ENCODE data around the gene ERFL.

DNA sequence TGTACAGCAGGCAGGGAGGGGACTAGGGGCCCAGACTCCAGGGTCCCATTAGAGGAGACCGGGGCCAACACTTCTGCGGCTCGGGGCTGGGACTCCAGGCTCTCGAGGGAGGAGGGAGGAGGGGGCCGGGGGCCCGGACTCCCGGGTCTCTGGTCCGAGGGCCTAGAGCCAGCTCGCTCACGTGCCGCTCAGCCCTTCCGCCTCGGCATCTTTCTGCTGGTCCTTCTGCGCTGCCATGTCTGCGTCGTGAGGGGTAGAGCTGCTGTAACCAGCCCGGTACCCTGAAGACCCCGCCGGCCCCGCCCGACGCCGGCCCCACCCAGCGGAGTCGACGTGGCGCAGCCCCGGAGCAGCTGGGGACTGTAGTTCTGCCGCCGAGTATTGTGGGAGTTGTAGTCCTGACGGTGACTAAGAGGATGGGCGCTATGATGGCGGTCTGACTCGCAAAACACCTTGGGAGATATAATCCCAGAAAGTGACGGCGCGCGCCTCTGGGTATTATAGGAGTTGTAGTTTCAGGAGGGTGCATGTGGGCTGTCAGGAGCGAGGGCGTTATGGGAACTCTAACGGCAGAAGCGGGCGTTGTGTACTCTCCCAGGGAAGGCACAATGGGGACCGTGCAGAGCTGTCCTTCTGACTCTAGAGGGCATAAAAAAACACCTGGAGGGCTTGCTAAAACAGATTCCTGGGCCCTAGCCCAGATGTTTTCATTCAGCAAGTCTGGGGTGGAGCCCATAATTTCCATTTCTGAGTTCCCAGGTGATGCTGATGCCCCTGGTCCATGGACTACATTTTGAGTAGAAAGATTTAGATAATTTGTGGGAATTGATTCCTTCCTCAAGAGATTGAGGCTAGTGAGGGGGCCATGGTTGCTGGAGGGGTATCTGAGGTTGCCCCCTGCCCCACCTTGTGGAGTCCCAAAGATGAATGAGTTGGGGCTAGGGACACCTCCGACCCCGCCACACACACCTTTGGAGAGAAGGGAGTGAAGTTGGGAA, 31.1 kb upstream of the ERFL start, which contains the start of gene RABAC1:
- TF ChIP-seq, protein P1, sequence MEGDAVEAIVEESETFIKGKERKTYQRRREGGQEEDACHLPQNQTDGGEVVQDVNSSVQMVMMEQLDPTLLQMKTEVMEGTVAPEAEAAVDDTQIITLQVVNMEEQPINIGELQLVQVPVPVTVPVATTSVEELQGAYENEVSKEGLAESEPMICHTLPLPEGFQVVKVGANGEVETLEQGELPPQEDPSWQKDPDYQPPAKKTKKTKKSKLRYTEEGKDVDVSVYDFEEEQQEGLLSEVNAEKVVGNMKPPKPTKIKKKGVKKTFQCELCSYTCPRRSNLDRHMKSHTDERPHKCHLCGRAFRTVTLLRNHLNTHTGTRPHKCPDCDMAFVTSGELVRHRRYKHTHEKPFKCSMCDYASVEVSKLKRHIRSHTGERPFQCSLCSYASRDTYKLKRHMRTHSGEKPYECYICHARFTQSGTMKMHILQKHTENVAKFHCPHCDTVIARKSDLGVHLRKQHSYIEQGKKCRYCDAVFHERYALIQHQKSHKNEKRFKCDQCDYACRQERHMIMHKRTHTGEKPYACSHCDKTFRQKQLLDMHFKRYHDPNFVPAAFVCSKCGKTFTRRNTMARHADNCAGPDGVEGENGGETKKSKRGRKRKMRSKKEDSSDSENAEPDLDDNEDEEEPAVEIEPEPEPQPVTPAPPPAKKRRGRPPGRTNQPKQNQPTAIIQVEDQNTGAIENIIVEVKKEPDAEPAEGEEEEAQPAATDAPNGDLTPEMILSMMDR (IDR thresholded peaks at IDR 0.05; ENCODE audit: insufficient read depth, low read length) = peak; percentile 8
- no peak for TF ChIP-seq GABPA (IDR thresholded peaks at IDR 0.05; ENCODE audit: low read depth)
- TF ChIP-seq POLR2AphosphoS5 (IDR thresholded peaks at IDR 0.05; ENCODE audit: low read depth) = no peak
